ENCODE results near the gene RIPK1. TPM values are rescaled to one million over a fixed set of nuclear protein-coding genes. Genes with fewer than 3 reads are reported as not detected.

Gene RIPK1
- total RNA-seq, 1 donor from 2014 or later, result 10.6 TPM

DNA sequence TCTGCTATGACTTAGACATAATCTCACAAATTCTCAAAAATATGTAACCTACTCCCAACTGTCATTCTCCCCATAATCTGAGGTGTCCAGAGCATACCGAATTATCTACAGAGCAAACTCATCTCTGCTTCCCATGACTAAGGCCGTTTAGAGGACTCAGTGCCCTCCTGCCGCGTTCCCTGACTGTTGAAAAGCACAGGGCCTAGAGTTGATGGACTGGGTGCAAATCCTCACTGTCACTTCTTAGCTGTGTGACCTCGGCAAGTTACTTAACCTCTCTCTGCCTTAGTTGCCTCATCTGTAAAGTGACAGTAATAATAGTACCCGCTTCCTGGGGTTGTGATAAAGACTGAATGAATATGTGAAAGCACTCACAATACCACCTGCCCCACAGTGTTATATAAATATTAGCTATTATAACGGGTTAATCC, 93.8 kb downstream of the RIPK1 start:
- Mint-ChIP-seq H3K27me3 (ENCODE audit: unreplicated experiment) (peaks cover 3% of the 10 kb centered on the region), H3K9me3 (ENCODE audit: unreplicated experiment) (peaks cover 10% of the 10 kb centered on the region), H3K4me1 (ENCODE audit: low read depth, unreplicated experiment) (peaks cover 39% of the 10 kb centered on the region), H3K27ac (ENCODE audit: unreplicated experiment) (peak overlapping the region; percentile 19), H3K4me3 (ENCODE audit: unreplicated experiment) (peak overlapping the region; percentile 79), H3K36me3 (ENCODE audit: unreplicated experiment) (no peaks in the 10 kb centered on the region)
- no peak for DNase-seq
- no peak for TF ChIP-seq CTCF (IDR thresholded peaks at IDR 0.05; ENCODE audit: partially characterized antibody, unreplicated experiment)

DNA sequence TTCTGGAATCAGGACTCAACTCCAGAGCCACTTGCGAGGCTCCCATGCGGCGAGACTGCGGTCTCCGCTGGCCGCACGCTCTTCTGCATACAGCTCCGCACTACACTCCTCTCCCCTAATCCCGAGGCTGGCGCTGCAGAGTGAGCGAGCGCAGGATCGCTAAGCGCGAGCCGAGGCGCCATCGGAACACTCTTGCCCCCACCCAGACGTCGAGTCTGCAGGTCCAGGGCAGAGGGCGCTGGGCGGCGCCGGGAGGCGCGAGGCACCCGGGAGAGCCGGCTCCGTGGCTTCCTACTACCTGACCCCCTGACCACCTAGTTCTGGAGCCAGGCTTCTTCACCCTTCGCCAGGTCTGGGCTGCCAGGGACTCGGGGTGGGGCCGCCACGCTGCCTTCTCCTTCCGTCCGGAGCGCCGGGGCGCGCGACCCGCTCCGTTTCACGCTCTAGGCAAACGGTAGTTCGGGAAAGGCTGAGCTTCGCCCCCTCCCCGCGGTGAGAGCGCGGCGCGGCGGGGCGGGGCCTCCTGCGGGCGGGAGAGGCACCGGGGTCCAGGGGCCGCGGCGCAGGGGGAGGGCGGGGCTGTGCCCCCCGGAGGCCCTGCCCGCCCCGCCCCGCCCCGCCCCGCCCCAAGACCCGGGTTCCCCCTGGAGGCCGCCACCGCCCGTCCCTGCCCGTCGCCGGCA, 94.4 kb downstream of the RIPK1 start:
- Mint-ChIP-seq H3K27me3 (ENCODE audit: unreplicated experiment) (peaks cover 4% of the 10 kb centered on the region), H3K9me3 (ENCODE audit: unreplicated experiment) (peaks cover 11% of the 10 kb centered on the region), H3K36me3 (ENCODE audit: unreplicated experiment) (no peaks in the 10 kb centered on the region), H3K4me1 (ENCODE audit: low read depth, unreplicated experiment) (peaks cover 44% of the 10 kb centered on the region), H3K27ac (ENCODE audit: unreplicated experiment) (peak overlapping the region; percentile 95), H3K4me3 (ENCODE audit: unreplicated experiment) (peak overlapping the region; percentile 95)
- peak; percentile 83 for DNase-seq
- no peak for TF ChIP-seq CTCF (IDR thresholded peaks at IDR 0.05; ENCODE audit: partially characterized antibody, unreplicated experiment)

GRCh38 chr6:3163248-3163594, 94.9 kb downstream of the RIPK1 start:
- H3K4me1 Mint-ChIP-seq (ENCODE audit: low read depth, unreplicated experiment), result peaks cover 44% of the 10 kb centered on the region
- peaks cover 3% of the 10 kb centered on the region for H3K27me3 Mint-ChIP-seq (ENCODE audit: unreplicated experiment)
- H3K4me3 Mint-ChIP-seq (ENCODE audit: unreplicated experiment), result peak overlapping the region; percentile 95
- H3K36me3 Mint-ChIP-seq (ENCODE audit: unreplicated experiment), result no peaks in the 10 kb centered on the region
- peak overlapping the region; percentile 95 for H3K27ac Mint-ChIP-seq (ENCODE audit: unreplicated experiment)
- no peak for DNase-seq
- peaks cover 11% of the 10 kb centered on the region for H3K9me3 Mint-ChIP-seq (ENCODE audit: unreplicated experiment)
- no peak for TF ChIP-seq CTCF (IDR thresholded peaks at IDR 0.05; ENCODE audit: partially characterized antibody, unreplicated experiment)

DNA sequence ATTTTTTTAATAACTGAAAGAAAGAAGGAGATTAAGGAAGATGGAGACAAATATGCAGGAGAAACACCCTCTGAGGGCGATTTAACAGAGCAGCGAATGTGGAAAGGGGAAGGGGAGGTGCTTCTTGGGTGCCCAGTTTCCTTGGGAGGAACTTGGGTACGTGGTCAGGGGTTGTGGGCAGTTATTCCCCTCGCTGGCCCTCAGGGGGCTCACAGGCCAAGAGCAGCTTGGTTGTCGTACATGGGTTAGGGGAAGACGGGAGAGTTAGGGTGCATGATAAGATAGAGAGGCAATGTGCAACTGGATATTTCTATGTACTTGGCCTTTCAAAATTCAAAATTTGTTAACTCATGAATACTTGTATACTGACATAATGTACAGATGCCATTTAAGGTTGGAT, 96.1 kb downstream of the RIPK1 start:
- Mint-ChIP-seq H3K27ac (ENCODE audit: unreplicated experiment) (no peak overlapping the region), H3K9me3 (ENCODE audit: unreplicated experiment) (peaks cover 9% of the 10 kb centered on the region), H3K36me3 (ENCODE audit: unreplicated experiment) (no peaks in the 10 kb centered on the region), H3K4me1 (ENCODE audit: low read depth, unreplicated experiment) (peaks cover 43% of the 10 kb centered on the region), H3K27me3 (ENCODE audit: unreplicated experiment) (peaks cover 2% of the 10 kb centered on the region), H3K4me3 (ENCODE audit: unreplicated experiment) (no peak overlapping the region)
- DNase-seq, result no peak
- no peak for TF ChIP-seq CTCF (IDR thresholded peaks at IDR 0.05; ENCODE audit: partially characterized antibody, unreplicated experiment)

Other genes with a start within 250 kb of the RIPK1 start
- 8.2 TPM for gene SERPINB1, start 226.6 kb upstream of the RIPK1 start, total RNA-seq (ENCODE audit: unreplicated experiment)
- 23.8 TPM for gene SERPINB9, start 165.2 kb upstream of the RIPK1 start, total RNA-seq (ENCODE audit: unreplicated experiment)
- 14.0 TPM for gene SERPINB6, start 96.9 kb upstream of the RIPK1 start, total RNA-seq (ENCODE audit: unreplicated experiment)
- 28.1 TPM for gene NQO2, start 68.6 kb upstream of the RIPK1 start, total RNA-seq (ENCODE audit: unreplicated experiment)
- gene BPHL, start 50.2 kb downstream of the RIPK1 start, total RNA-seq (ENCODE audit: unreplicated experiment), result 72.1 TPM
- 769 TPM for gene TUBB2A, start 89.0 kb downstream of the RIPK1 start, total RNA-seq (ENCODE audit: unreplicated experiment)
- gene TUBB2B, start 159.2 kb downstream of the RIPK1 start, total RNA-seq (ENCODE audit: unreplicated experiment), result 1,777 TPM
- gene PSMG4, start 190.5 kb downstream of the RIPK1 start, total RNA-seq (ENCODE audit: unreplicated experiment), result 37.2 TPM